SK-N-SH (cell line): ENCODE data around the gene CPEB3.

ENCODE experiments used
- EP300 ChIP-seq, 2 experiments: IDR thresholded peaks; 2 replicates each; pipeline versions ENCODE4 v1.4.0 to v1.6.1; 2012; ENCODE audit warnings: borderline replicate concordance in 1 of 2, low read depth in 1 of 2, low read length in 1 of 2
- EZH2phosphoT487 ChIP-seq: fragments of 200-600 bp; sonication (generic); IDR thresholded peaks from 2 replicates; pipeline ENCODE4 v1.6.1; 2017; ENCODE audit warnings: low read depth, mixed run types, mild to moderate bottlenecking, antibody characterized with exemption, moderate library complexity, borderline replicate concordance
- FOSL2 ChIP-seq: IDR thresholded peaks from 2 replicates; pipeline ENCODE4 v1.4.0; 2012; ENCODE audit warnings: low read depth, mild to moderate bottlenecking, moderate library complexity, borderline replicate concordance
- JUND ChIP-seq: IDR thresholded peaks from 2 replicates; pipeline ENCODE4 v1.4.0; 2012
- TF ChIP-seq, protein P1 (sequence below): fragments of 200-600 bp; sonication (generic); IDR thresholded peaks from 2 replicates; pipeline ENCODE4 v1.6.1; 2017; ENCODE audit warnings: antibody characterized with exemption, mild to moderate bottlenecking, moderate library complexity
- TF ChIP-seq, protein P2 (sequence below): IDR thresholded peaks from 2 replicates; pipeline ENCODE4 v1.4.0; 2012; ENCODE audit warnings: low read depth

GRCh38 chr10:92074126-92074887 is 216.6 kb downstream of the CPEB3 start:
- TF ChIP-seq FOSL2 (no peak), EP300 (IDR thresholded peaks at IDR 0.05; ENCODE audit: borderline replicate concordance in 1 of 2, low read depth in 1 of 2, low read length in 1 of 2) (no peak), EZH2phosphoT487 (no peak), JUND (no peak)
- TF ChIP-seq, protein P1, sequence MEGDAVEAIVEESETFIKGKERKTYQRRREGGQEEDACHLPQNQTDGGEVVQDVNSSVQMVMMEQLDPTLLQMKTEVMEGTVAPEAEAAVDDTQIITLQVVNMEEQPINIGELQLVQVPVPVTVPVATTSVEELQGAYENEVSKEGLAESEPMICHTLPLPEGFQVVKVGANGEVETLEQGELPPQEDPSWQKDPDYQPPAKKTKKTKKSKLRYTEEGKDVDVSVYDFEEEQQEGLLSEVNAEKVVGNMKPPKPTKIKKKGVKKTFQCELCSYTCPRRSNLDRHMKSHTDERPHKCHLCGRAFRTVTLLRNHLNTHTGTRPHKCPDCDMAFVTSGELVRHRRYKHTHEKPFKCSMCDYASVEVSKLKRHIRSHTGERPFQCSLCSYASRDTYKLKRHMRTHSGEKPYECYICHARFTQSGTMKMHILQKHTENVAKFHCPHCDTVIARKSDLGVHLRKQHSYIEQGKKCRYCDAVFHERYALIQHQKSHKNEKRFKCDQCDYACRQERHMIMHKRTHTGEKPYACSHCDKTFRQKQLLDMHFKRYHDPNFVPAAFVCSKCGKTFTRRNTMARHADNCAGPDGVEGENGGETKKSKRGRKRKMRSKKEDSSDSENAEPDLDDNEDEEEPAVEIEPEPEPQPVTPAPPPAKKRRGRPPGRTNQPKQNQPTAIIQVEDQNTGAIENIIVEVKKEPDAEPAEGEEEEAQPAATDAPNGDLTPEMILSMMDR = no peak
- TF ChIP-seq, protein P2, sequence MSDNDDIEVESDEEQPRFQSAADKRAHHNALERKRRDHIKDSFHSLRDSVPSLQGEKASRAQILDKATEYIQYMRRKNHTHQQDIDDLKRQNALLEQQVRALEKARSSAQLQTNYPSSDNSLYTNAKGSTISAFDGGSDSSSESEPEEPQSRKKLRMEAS = no peak
